D341Med (cell line): ENCODE measurements around the gene CDCP1.
"Not testable (repeated sequence)": the region's sequence is repeated elsewhere in the genome, so short reads cannot be mapped to it uniquely, and the experiment has no call there.

Source experiments
- DNase-seq: peaks from one replicate; pipeline ENCODE4 v3.0.0; 2012; ENCODE audit warnings: low spot score

CDCP1 gene

GRCh38 chr3:45171283-45171682 lies 25.1 kb upstream of the CDCP1 start:
- DNase-seq, result no peak

- no peak for DNase-seq
Observed at GRCh38 chr3:45170096-45170495, 23.9 kb upstream of the CDCP1 start.

- no peak for DNase-seq
Observed at GRCh38 chr3:45169125-45169904, 23.1 kb upstream of the CDCP1 start.

- DNase-seq, result no peak
Observed at GRCh38 chr3:45168451-45168850, 22.3 kb upstream of the CDCP1 start.

GRCh38 chr3:45167011-45167911 lies 21.1 kb upstream of the CDCP1 start:
- no peak for DNase-seq

- no peak for DNase-seq
Observed at GRCh38 chr3:45166321-45166879, 20.2 kb upstream of the CDCP1 start.

GRCh38 chr3:45165497-45166283 lies 19.5 kb upstream of the CDCP1 start:
- DNase-seq, result no peak

- DNase-seq, result no peak
Observed at GRCh38 chr3:45164056-45164455, 17.9 kb upstream of the CDCP1 start.

- DNase-seq, result no peak
Observed at GRCh38 chr3:45163481-45163880, 17.3 kb upstream of the CDCP1 start.

- no peak for DNase-seq
Observed at GRCh38 chr3:45154641-45155147, 8.5 kb upstream of the CDCP1 start.

- DNase-seq, result no peak
Observed at GRCh38 chr3:45153658-45154437, 7.7 kb upstream of the CDCP1 start.

- no peak for DNase-seq
Observed at GRCh38 chr3:45152307-45152706, 6.1 kb upstream of the CDCP1 start.

DNA sequence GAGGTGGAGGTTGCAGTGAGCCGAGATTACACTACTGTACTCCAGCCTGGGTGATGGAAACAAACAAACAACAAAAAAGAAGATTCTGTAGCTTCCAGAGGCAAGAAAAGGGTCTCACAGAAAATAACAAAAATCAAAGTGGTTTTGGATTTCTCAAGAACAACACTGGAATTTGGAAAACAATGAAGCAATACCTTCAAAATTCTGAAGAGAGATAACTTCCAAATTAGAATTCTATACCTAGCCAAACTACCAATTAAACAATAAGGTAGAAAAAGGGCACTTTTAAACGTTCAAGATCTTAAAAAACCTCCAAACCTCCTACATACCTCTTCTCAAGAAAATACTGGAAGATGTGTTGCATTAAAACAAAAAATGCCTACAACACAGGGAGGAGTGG lies 4.9 kb upstream of the CDCP1 start:
- no peak for DNase-seq

DNA sequence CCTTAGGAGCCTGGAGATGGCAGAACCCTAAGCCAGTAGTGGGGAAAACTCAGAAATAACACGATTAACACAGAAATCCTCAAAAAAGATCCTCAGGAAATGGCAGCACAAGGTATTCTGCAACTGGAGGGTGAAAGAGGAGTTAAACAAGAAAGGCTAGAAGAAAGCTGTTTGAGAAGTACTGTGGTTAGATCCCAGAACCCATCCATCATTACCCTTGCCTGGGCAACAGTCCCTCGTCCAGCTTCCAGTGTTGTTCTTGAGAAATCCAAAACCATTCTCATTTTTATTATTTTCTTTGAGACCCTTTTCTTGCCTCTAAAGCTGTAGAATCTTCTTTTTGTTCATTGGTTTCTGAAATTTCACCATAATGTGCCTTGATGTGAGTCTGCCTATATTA lies 2.7 kb upstream of the CDCP1 start:
- no peak for DNase-seq

DNA sequence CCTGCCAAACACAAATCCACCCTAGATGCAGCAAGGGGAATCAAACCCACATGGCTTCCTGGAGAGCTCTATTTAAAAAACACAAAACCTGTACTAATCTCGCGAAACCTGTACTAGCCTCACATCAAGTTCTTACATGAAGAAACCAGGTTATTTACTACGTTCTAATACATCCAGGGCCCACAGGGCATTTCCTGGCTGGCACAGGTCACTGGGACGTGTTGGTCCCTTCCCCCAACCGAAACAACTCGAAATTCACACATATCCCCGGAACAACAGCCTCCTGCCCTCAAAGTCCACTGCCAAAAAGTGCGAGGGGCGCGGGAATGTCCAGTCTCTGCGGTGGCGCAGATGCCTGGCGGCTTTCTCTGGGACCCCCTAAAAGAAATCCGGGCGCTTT lies 955 bp downstream of the CDCP1 start:
- no peak for DNase-seq

DNA sequence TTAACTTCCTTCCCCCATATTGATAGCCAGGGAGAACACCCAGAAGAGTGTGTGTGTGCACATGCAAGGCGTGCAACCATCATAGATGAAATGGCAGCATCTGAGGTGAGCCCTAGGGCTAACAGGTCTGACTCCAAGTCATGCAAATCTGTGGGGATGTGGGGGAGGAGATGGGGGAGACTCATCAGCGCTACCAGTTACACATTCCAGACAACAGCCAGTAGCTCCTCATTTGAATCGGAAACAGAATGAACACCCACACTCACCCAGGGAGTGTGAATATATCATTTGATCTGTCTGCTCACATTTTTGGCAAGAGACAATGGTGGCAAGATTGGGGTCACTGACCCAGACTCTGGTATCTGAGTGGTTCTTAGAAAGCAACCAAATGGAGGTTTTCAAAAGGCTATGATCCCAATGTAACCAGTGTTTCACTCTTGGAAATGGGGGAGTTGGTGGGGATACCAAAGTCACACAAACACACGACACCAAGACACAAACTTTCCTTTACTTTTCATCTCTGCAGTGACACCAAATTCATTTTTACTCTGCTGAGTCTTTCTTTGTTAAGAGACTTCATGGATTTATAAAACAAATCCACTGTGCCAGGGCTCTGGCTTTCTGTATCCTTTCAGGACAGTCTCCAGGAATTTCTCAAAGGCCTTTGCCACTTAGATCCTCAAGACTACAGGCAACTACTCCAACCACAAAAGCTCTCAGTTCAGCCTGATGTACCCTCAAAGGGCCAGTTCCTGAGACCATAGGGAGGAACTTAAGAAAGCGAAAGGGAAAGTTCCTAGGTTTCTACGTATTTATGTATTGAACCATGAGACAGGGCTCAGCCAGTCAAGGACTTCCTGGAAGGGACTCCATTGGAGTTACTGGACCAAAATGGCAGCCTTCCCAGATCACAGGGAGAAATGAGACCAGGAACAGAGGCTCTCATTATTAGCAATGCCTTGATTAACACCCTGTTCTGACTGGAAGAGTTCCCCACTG lies 2.2 kb downstream of the CDCP1 start:
- no peak for DNase-seq

GRCh38 chr3:45140770-45141155 lies 5.4 kb downstream of the CDCP1 start:
- DNase-seq, result not testable (repeated sequence)

GRCh38 chr3:45140141-45140769 lies 5.9 kb downstream of the CDCP1 start:
- no peak for DNase-seq

DNA sequence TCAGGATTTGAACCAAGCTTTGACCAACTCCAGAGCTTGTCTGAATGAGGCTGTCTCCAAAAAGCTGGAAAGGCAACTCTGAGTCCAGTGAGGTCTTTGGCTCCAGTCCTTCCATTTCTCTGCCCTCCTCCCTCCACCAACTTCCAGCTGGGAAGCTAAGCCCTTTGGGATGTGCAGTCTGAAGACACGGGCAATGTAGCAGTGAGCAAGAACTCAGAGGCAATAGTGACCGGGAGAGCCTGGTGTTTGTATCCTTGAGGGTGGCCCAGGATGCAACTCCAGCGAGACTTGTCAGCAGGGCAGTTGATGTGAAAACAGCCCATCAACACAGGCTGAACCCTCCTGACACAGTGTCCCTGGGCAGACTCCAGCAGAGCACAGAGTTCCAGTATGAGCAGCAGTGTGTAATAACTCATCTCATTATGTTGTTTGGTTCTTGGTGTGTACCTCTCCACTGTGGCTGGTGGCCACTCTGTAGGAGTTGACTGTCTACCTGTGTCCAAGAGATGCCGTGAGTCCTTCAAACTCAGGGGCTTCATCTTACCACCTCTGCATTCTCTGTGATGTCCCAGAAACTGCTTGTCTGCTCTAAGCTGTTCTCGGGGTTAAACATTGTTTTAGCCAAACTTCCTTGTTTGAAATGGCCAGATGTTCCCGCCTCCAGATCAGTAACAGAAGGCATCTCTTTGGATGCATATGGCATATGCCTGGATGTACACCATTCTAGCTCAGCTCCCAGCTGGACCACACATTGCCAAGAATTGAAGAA lies 6.6 kb downstream of the CDCP1 start:
- no peak for DNase-seq
